Measurements from ENCODE around the gene DDIAS.

Gene DDIAS

DNA sequence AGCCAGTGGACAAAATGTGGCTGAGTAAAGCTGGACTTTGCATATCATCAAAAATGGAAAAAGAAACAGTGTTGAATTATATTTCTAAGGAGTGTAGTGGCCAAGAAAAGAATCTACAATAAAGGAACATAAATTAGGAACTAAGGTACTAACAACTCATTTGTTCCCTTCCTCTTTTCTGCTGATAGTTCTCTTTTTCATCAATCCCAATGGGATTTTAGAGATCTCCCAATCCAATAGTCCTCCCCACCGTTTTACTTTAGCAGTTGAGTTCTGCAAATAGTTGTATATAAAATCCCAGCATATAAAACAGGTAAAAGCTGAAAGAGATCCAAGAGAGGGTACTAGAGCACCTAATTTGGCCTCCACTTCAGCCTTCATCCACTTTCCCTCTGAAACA is 3.3 kb upstream of the DDIAS start:
- no peak overlapping the region for H3K4me3 ChIP-seq (ENCODE audit: low read length)
- DNase-seq (ENCODE audit: low read depth), result no peak
- TF ChIP-seq, protein P1, sequence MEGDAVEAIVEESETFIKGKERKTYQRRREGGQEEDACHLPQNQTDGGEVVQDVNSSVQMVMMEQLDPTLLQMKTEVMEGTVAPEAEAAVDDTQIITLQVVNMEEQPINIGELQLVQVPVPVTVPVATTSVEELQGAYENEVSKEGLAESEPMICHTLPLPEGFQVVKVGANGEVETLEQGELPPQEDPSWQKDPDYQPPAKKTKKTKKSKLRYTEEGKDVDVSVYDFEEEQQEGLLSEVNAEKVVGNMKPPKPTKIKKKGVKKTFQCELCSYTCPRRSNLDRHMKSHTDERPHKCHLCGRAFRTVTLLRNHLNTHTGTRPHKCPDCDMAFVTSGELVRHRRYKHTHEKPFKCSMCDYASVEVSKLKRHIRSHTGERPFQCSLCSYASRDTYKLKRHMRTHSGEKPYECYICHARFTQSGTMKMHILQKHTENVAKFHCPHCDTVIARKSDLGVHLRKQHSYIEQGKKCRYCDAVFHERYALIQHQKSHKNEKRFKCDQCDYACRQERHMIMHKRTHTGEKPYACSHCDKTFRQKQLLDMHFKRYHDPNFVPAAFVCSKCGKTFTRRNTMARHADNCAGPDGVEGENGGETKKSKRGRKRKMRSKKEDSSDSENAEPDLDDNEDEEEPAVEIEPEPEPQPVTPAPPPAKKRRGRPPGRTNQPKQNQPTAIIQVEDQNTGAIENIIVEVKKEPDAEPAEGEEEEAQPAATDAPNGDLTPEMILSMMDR (conservative IDR thresholded peaks at IDR 0.05; ENCODE audit: low read length), result no peak

DNA sequence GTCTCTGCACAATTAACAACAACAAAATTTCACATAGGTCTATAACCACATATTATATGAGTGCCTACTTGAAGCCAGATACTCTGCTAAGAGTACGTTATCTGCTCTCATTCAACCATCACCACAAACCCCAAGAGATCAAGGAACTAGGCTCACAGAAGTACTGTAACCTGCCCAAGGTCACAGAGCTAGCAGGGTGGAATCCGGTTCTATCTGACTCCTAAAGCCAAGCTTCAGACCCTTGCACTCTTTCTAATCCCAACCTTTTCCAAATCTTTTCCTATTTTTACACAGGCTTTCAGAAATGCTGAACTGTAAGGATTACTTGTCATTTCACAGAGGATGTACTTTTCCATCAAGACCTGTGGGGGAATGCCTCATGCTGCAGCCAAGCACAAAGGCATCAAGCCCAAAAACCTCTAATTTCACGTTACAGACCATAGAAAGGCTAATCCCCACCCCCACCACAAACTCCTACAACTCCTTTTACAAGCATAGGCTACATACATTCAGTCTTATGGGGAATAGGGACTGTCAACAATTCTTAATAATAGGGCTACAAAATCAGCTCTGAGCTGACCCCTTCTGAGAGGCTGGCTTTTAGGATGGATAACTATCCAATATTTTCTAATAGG is 2.2 kb upstream of the DDIAS start:
- DNase-seq (ENCODE audit: low read depth), result no peak
- H3K4me3 ChIP-seq (ENCODE audit: low read length), result peak overlapping the region; percentile 89
- TF ChIP-seq, protein P1 (conservative IDR thresholded peaks at IDR 0.05; ENCODE audit: low read length), result no peak

DNA sequence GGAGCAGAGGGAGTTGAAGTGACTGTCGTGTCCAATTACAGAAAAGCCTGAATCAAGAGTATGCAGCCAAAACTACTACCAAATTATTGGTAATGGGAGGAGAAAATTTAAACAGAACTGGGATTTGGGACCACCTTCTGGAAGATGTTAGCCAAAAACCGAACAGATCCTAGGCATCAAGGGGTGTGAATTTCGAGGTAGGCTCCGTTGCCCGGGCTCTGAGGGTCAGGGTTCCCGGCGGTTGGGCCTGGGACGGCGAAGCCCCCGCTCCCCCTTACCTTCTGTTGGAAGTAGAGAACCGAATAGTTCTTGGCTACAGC is 1.6 kb upstream of the DDIAS start:
- DNase-seq (ENCODE audit: low read depth), result no peak

DNA sequence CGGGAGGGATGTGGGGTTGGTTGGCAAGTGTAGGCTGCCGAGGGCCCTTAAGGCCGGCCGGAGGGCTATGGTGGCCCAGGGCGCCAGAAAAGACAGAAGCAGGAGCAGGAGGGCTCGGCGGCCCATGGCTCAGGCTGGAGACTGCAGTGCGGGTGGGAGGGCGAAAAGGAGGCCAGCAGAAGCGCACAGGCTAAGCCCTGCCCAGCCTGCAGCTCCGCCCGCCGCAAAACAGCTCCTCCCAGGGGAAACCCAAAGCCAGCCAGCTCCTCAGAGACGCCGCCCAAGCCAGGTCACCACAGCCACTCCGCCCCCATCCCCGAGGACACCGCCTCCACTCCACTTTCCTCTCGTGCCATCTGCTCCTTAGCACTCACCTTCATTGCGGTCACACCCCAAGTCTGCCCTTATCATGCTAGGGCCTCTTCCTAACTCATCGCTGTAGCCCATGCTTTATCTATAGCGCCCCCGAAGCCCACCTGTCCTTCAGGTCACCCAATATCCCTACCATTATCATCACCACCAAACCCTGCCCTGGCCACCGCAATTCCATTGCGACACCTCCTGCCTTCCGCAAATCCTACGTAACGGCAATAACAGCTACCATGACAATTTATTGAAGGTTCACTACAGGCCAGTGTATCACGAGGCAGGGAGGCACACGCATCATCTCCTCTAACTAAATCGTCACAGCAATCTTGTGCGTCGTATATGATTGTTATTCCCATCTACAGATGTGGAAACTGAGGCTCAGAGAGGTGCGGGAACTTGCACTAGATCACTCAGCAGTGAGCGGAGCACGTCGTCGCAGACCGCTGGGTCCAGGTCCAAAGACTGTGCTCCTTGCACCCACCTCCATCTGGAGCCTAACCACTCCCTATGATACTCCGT is 1.0 kb upstream of the DDIAS start, which contains the start of gene PRCP:
Gene PRCP, minus strand, starts transcription at position 154 of the 888 bp plus-strand sequence. Its CDS starts 28 bp downstream, at position 126.
- peak within 1 kb of the TSS; percentile 89 for H3K4me3 ChIP-seq (ENCODE audit: low read length)
- TF ChIP-seq, protein P1 (conservative IDR thresholded peaks at IDR 0.05; ENCODE audit: low read length), result 0 out of 2 replicates have a peak, but pooled peaks have one; percentile 5
- DNase-seq (ENCODE audit: low read depth), result peak; percentile 87

More for the DNA sequence above, 1.6 kb upstream of the DDIAS start:
- peak overlapping the region; percentile 89 for H3K4me3 ChIP-seq (ENCODE audit: low read length)
- TF ChIP-seq, protein P1 (conservative IDR thresholded peaks at IDR 0.05; ENCODE audit: low read length), result no peak

DNA sequence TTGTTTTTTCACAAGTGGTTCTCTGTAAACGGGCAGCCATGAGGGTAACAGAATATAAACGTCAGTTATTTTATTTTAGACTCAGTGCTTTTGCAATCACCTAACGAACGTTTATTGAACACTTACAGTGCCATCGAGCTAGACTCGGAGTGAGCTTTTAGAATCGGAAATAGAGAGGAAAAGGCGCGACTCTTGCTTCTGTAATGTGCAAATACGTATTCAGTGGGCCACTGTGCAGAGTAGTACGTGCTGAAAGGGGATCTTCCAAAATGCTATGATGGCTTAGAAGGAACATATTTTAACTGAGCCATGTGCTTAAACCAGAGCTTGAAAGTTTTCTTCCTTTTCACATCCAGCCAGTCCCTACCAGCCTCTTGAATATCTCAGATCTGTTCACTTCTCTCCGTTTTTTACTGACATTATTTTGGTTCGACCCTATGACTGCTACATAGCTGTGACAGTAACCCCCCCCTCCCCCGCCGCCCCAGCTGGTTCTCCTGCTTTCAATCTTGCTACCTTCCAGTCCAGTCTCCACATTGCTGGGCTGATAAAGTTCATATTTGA is 468 bp downstream of the DDIAS start:
- DNase-seq (ENCODE audit: low read depth), result no peak
- peak overlapping the region; percentile 89 for H3K4me3 ChIP-seq (ENCODE audit: low read length)
- TF ChIP-seq, protein P1 (conservative IDR thresholded peaks at IDR 0.05; ENCODE audit: low read length), result no peak

DNA sequence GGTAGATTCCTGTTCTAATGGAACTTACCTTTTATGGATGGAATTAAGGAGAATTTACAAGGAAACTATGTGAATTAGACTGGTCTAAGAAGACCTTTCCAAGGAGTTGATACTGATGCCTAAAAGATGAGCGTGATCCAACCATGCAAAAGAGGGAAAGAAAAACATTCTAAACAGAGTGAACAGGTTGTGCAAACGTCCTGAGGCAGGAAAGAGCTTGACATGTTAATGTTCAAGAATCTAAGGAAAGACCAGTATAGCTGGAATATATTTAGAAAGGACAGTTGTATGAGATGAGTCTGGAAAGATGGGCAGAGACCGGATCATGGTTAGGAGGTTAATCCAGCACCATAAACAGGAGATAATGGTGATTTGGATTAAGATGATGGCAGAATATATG is 1.3 kb downstream of the DDIAS start:
- H3K4me3 ChIP-seq (ENCODE audit: low read length), result no peak overlapping the region
- no peak for DNase-seq (ENCODE audit: low read depth)

More for the DNA sequence above, 1.3 kb downstream of the DDIAS start:
- TF ChIP-seq, protein P1 (conservative IDR thresholded peaks at IDR 0.05; ENCODE audit: low read length), result no peak
